NCI-H2029 (cell line): ENCODE measurements around the gene TNFAIP3.

Source experiments
- DNase-seq: peaks from one replicate; lab custom pipeline; 2025; lab: John Stamatoyannopoulos, UW

TNFAIP3 gene

GRCh38 chr6:137903274-137903932, 36.3 kb downstream of the TNFAIP3 start:
- no peak for DNase-seq

- DNase-seq: no peak
Observed at GRCh38 chr6:137903933-137904821, 37.1 kb downstream of the TNFAIP3 start.

GRCh38 chr6:137904822-137905617, 38.0 kb downstream of the TNFAIP3 start:
- no peak for DNase-seq

- DNase-seq: no peak
Observed at GRCh38 chr6:137906020-137906472, 39.0 kb downstream of the TNFAIP3 start.

- no peak for DNase-seq
Observed at GRCh38 chr6:137907170-137907569, 40.1 kb downstream of the TNFAIP3 start.

- no peak for DNase-seq
Observed at GRCh38 chr6:137909533-137909932, 42.5 kb downstream of the TNFAIP3 start.

- DNase-seq: no peak
Observed at GRCh38 chr6:137910424-137910834, 43.4 kb downstream of the TNFAIP3 start.

GRCh38 chr6:137910843-137911456, 43.9 kb downstream of the TNFAIP3 start:
- DNase-seq: no peak

- no peak for DNase-seq
Observed at GRCh38 chr6:137911675-137912191, 44.7 kb downstream of the TNFAIP3 start.

- no peak for DNase-seq
Observed at GRCh38 chr6:137912813-137913212, 45.8 kb downstream of the TNFAIP3 start.

GRCh38 chr6:137913434-137913833, 46.4 kb downstream of the TNFAIP3 start:
- no peak for DNase-seq

GRCh38 chr6:137913996-137914529, 47.0 kb downstream of the TNFAIP3 start:
- no peak for DNase-seq

- DNase-seq: no peak
Observed at GRCh38 chr6:137914530-137915193, 47.6 kb downstream of the TNFAIP3 start.

GRCh38 chr6:137915790-137916189, 48.7 kb downstream of the TNFAIP3 start:
- no peak for DNase-seq

GRCh38 chr6:137917551-137918325, 50.7 kb downstream of the TNFAIP3 start:
- no peak for DNase-seq

GRCh38 chr6:137919502-137919823, 52.4 kb downstream of the TNFAIP3 start:
- DNase-seq: no peak

- DNase-seq: no peak
Observed at GRCh38 chr6:137919837-137920730, 53.0 kb downstream of the TNFAIP3 start.

- no peak for DNase-seq
Observed at GRCh38 chr6:137921823-137922222, 54.8 kb downstream of the TNFAIP3 start.
